ENCODE measurements around the gene UBE2H. TPM values are rescaled to one million over a fixed set of nuclear protein-coding genes. Genes with fewer than 3 reads are reported as not detected.

Gene UBE2H
- total and polyA plus RNA-seq, 10 of the 15 experiments (the other 5 are each of a cell fraction or from before 2014, with no cell fraction given): 15.6 to 75.5 (median 32.8) TPM

DNA sequence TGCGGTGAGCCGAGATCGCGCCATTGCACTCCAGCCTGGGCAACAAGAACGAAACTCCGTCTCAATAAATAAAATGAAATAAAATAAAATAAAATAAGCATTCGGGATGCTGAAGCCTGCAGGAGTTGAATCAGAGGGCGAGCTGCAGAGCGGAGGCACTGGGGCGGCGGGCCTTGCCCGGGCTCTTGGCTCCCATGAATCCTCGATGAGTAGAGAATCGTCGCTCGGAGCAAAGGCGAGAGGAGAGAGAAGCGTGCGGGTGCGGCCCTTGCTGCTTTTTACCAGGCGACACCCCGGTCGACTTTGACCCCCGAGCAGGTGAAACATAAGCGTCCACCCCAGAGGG lies 168.3 kb downstream of the UBE2H start (continued):
- TF ChIP-seq GABPA (IDR thresholded peaks at IDR 0.05; ENCODE audit: low read depth): no peak

DNA sequence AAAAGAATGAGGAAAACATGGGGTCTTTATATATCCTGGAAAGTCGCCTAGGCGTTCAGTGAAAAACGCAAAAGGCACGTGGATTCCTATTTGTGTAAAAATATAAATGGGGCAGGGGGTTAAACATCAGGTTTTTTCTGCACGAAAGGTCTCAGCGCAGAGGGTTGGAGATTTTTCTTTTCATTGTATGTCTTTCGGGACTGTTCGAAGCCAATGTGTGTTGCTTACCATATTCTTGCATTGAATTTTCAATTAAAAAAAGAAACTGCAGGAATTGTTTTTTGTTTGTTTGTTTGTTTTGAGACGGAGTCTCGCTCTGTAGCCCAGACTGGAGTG lies 169.2 kb downstream of the UBE2H start:
- no peak overlapping the region for H3K4me3 ChIP-seq
- H3K9ac ChIP-seq (ENCODE audit: control insufficient read depth, insufficient read depth, low read length): no peak overlapping the region
- intact Hi-C loops (cut with micrococcal nuclease; ENCODE audit: unreplicated experiment) (no loop called here), in situ Hi-C loops (cut with MboI) (no loop called here)
- ChIA-PET CTCF (no interaction called here), POLR2A (no interaction called here), SMC1A (ENCODE audit: uncharacterized antibody, unreplicated experiment) (no interaction called here), RAD21 (ENCODE audit: unreplicated experiment) (no interaction called here)
- H2AFZ ChIP-seq (ENCODE audit: control insufficient read depth, low read depth, low read length): no peak overlapping the region
- H3K4me1 ChIP-seq (ENCODE audit: control insufficient read depth, insufficient read depth, low read length): peaks cover 21% of the 10 kb centered on the region
- ATAC-seq: no peak
- peak; percentile 98 for TF ChIP-seq EZH2 (IDR thresholded peaks at IDR 0.05; ENCODE audit: borderline replicate concordance, control insufficient read depth, low read depth, low read length)
- no peak for TF ChIP-seq BMI1 (IDR thresholded peaks at IDR 0.05; ENCODE audit: borderline replicate concordance)
- TF ChIP-seq TBL1XR1 (IDR thresholded peaks at IDR 0.05; ENCODE audit: low read depth, low read length): no peak
- no peak for TF ChIP-seq BRCA1 (IDR thresholded peaks at IDR 0.05; ENCODE audit: low read depth, low read length)
- H3K9me3 ChIP-seq (replicated peaks; ENCODE audit: control insufficient read depth, insufficient read depth, low read length): no peaks in the 10 kb centered on the region; the same call in 2 of the 3 replicates
- no peak overlapping the region for H3K4me2 ChIP-seq (ENCODE audit: control insufficient read depth, insufficient read depth)
- H3K79me2 ChIP-seq (ENCODE audit: control insufficient read depth, insufficient read depth, low read length): no peaks in the 10 kb centered on the region
- H4K20me1 ChIP-seq (ENCODE audit: control insufficient read depth, insufficient read depth): no peaks in the 10 kb centered on the region
- no peak for DNase-seq (ENCODE audit: low read depth, low spot score)
- H3K27ac ChIP-seq (ENCODE audit: control insufficient read depth, insufficient read depth): no peak overlapping the region
- 58% methylated on average over 10 of the region's 10 CpGs for WGBS (ENCODE audit: insufficient coverage, insufficient replicate concordance, low lambda C conversion rate, missing lambda C conversion rate)
- H3K36me3 ChIP-seq (ENCODE audit: control insufficient read depth in 2 of 2, insufficient read depth in 2 of 2, low read length in 1 of 2): no peaks in the 10 kb centered on the region
- H3K27me3 ChIP-seq (replicated peaks in 1 of 2; ENCODE audit: control insufficient read depth in 2 of 2, insufficient read depth in 2 of 2, low read length in 1 of 2): peaks cover 28 to 30% of the 10 kb centered on the region in 2 experiments
- BruUV-seq (replicated peaks): no TSS peak
- no peak for FAIRE-seq

DNA sequence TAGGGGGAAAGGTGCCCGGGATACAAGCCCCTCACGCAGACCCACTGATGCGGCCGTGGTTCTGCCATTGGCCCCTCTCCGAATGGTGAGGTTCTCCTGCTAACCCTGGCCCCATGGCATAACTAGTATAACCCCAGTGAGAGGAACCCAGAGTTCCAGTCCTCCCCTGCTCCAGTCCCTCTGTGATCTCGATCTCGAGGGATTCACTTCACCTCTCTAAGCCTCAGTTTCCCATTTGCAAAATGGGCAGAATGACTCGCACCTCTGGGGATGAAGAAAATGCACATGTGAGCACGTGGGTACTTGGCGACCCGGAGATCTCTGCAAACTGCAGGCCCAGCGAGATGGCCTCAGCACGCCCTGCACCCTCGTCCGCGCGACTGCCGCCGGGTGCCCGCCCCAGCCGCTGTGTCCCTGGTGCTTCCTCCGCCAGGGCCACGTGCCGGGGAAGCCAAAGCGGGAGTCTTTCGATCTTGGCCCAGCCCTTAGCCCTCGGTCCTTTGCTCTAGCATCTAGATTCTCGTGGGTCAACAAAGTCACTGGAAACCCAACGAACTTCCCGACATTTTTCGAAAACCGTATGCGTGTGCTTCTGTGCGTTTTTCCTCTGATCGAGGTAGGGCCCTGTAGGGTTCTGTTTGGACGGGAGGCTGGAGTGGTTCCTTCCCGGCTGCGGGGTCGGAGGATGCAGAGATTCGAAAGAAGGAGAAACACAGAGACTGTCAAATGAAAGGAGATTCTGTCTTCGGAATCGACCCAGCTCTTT lies 169.8 kb downstream of the UBE2H start:
- H3K4me2 ChIP-seq (ENCODE audit: control insufficient read depth, insufficient read depth): no peak overlapping the region
- no peak for FAIRE-seq
- in situ Hi-C loops (cut with MboI) (no loop called here), intact Hi-C loops (cut with micrococcal nuclease; ENCODE audit: unreplicated experiment) (no loop called here)
- H3K79me2 ChIP-seq (ENCODE audit: control insufficient read depth, insufficient read depth, low read length): no peaks in the 10 kb centered on the region
- H3K4me1 ChIP-seq (ENCODE audit: control insufficient read depth, insufficient read depth, low read length): peaks cover 21% of the 10 kb centered on the region
- CTCF ChIA-PET: no interaction called here
- no peak overlapping the region for H3K9ac ChIP-seq (ENCODE audit: control insufficient read depth, insufficient read depth, low read length)
- no peak for ATAC-seq
- no TSS peak for BruUV-seq (replicated peaks)
- RAD21 ChIA-PET (ENCODE audit: unreplicated experiment): no interaction called here
- peaks cover 32% of the 10 kb centered on the region in 2 experiments for H3K27me3 ChIP-seq (replicated peaks in 1 of 2; ENCODE audit: control insufficient read depth in 2 of 2, insufficient read depth in 2 of 2, low read length in 1 of 2)
- no peak for DNase-seq (ENCODE audit: low read depth, low spot score)
- SMC1A ChIA-PET (ENCODE audit: uncharacterized antibody, unreplicated experiment): no interaction called here
- no peak overlapping the region for H3K27ac ChIP-seq (ENCODE audit: control insufficient read depth, insufficient read depth)
- no peak overlapping the region for H2AFZ ChIP-seq (ENCODE audit: control insufficient read depth, low read depth, low read length)
- no peaks in the 10 kb centered on the region; the same call in 2 of the 3 replicates for H3K9me3 ChIP-seq (replicated peaks; ENCODE audit: control insufficient read depth, insufficient read depth, low read length)
- no peaks in the 10 kb centered on the region for H3K36me3 ChIP-seq (ENCODE audit: control insufficient read depth in 2 of 2, insufficient read depth in 2 of 2, low read length in 1 of 2)
- H3K4me3 ChIP-seq: no peak overlapping the region
- no peaks in the 10 kb centered on the region for H4K20me1 ChIP-seq (ENCODE audit: control insufficient read depth, insufficient read depth)
- WGBS (ENCODE audit: insufficient coverage, insufficient replicate concordance, low lambda C conversion rate, missing lambda C conversion rate): 29% methylated on average over 42 of the region's 42 CpGs
- POLR2A ChIA-PET: no interaction called here
- no peak for TF ChIP-seq SUPT20H (IDR thresholded peaks at IDR 0.05; ENCODE audit: borderline replicate concordance, control insufficient read depth, low read depth, low read length)
- TF ChIP-seq, protein P1, sequence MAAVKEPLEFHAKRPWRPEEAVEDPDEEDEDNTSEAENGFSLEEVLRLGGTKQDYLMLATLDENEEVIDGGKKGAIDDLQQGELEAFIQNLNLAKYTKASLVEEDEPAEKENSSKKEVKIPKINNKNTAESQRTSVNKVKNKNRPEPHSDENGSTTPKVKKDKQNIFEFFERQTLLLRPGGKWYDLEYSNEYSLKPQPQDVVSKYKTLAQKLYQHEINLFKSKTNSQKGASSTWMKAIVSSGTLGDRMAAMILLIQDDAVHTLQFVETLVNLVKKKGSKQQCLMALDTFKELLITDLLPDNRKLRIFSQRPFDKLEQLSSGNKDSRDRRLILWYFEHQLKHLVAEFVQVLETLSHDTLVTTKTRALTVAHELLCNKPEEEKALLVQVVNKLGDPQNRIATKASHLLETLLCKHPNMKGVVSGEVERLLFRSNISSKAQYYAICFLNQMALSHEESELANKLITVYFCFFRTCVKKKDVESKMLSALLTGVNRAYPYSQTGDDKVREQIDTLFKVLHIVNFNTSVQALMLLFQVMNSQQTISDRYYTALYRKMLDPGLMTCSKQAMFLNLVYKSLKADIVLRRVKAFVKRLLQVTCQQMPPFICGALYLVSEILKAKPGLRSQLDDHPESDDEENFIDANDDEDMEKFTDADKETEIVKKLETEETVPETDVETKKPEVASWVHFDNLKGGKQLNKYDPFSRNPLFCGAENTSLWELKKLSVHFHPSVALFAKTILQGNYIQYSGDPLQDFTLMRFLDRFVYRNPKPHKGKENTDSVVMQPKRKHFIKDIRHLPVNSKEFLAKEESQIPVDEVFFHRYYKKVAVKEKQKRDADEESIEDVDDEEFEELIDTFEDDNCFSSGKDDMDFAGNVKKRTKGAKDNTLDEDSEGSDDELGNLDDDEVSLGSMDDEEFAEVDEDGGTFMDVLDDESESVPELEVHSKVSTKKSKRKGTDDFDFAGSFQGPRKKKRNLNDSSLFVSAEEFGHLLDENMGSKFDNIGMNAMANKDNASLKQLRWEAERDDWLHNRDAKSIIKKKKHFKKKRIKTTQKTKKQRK (IDR thresholded peaks at IDR 0.05; ENCODE audit: low read depth, low read length): no peak
- TF ChIP-seq EZH2 (IDR thresholded peaks at IDR 0.05; ENCODE audit: borderline replicate concordance, control insufficient read depth, low read depth, low read length): 0 out of 2 replicates have a peak, but pooled peaks have one; percentile 57
- no peak for TF ChIP-seq HDGF (IDR thresholded peaks at IDR 0.05)
- no peak for TF ChIP-seq SREBF2 (IDR thresholded peaks at IDR 0.05; ENCODE audit: low read length)

Data from GM12878 (cell line).